ENCODE measurements around the gene CD2AP. TPM values are rescaled to one million over a fixed set of nuclear protein-coding genes. Genes with fewer than 3 reads are reported as not detected.

CD2AP gene
- total and polyA plus RNA-seq, 2 experiments from 2014 or later: 13.7 to 48.0 TPM

- Histone ChIP-seq H3K36me3 (replicated peaks; ENCODE audit: insufficient read depth, low read depth) (no peaks in the 10 kb centered on the region), H3K27me3 (no peaks in the 10 kb centered on the region), H4K20me1 (ENCODE audit: insufficient read depth, poor library complexity, severe bottlenecking) (no peaks in the 10 kb centered on the region), H2AFZ (no peak overlapping the region), H3K27ac (no peak overlapping the region), H3K4me1 (ENCODE audit: insufficient read depth) (peaks cover 5% of the 10 kb centered on the region), H3K4me3 (no peak overlapping the region), H3K4me2 (no peak overlapping the region), H3K9me2 (replicated peaks; ENCODE audit: insufficient read depth) (no peaks in the 10 kb centered on the region), H3K79me2 (no peaks in the 10 kb centered on the region), H3K9me3 (ENCODE audit: low read depth) (no peaks in the 10 kb centered on the region)
- TF ChIP-seq CTCF (IDR thresholded peaks at IDR 0.05; ENCODE audit: poor library complexity) (no peak), EZH2phosphoT487 (IDR thresholded peaks at IDR 0.05; ENCODE audit: low read depth, severe bottlenecking, unreplicated experiment) (no peak), EZH2 (IDR thresholded peaks at IDR 0.05; ENCODE audit: borderline replicate concordance) (no peak)
- DNase-seq (ENCODE audit: low spot score): peak; percentile 34
- WGBS (ENCODE audit: low lambda C conversion rate, missing lambda C conversion rate): 55% methylated on average over 3 of the region's 3 CpGs
These were observed 187.5 kb downstream of the CD2AP start for GRCh38 chr6:47665112-47665511.

- 4% methylated on average over 6 of the region's 6 CpGs for WGBS (ENCODE audit: low lambda C conversion rate, missing lambda C conversion rate)
- H2AFZ ChIP-seq: peak overlapping the region; percentile 24
- H3K4me3 ChIP-seq: no peak overlapping the region
- H3K9me3 ChIP-seq (ENCODE audit: low read depth): no peaks in the 10 kb centered on the region
- H3K9me2 ChIP-seq (replicated peaks; ENCODE audit: insufficient read depth): no peaks in the 10 kb centered on the region
- peaks cover 14% of the 10 kb centered on the region for H3K4me1 ChIP-seq (ENCODE audit: insufficient read depth)
- H4K20me1 ChIP-seq (ENCODE audit: insufficient read depth, poor library complexity, severe bottlenecking): no peaks in the 10 kb centered on the region
- no peaks in the 10 kb centered on the region for H3K79me2 ChIP-seq
- peak overlapping the region; percentile 54 for H3K27ac ChIP-seq
- H3K4me2 ChIP-seq: peak overlapping the region; percentile 47
- peak; percentile 54 for DNase-seq (ENCODE audit: low spot score)
- TF ChIP-seq CTCF (IDR thresholded peaks at IDR 0.05; ENCODE audit: poor library complexity) (no peak), EZH2phosphoT487 (IDR thresholded peaks at IDR 0.05; ENCODE audit: low read depth, severe bottlenecking, unreplicated experiment) (no peak), EZH2 (IDR thresholded peaks at IDR 0.05; ENCODE audit: borderline replicate concordance) (no peak)
- H3K36me3 ChIP-seq (replicated peaks; ENCODE audit: insufficient read depth, low read depth): no peaks in the 10 kb centered on the region
- no peaks in the 10 kb centered on the region for H3K27me3 ChIP-seq
These were observed 192.3 kb downstream of the CD2AP start for GRCh38 chr6:47669684-47670513.

GRCh38 chr6:47670851-47671250 lies 193.3 kb downstream of the CD2AP start:
- Histone ChIP-seq H3K4me2 (peak overlapping the region; percentile 47), H4K20me1 (ENCODE audit: insufficient read depth, poor library complexity, severe bottlenecking) (no peaks in the 10 kb centered on the region), H3K27me3 (no peaks in the 10 kb centered on the region), H3K36me3 (replicated peaks; ENCODE audit: insufficient read depth, low read depth) (no peaks in the 10 kb centered on the region), H3K9me3 (ENCODE audit: low read depth) (no peaks in the 10 kb centered on the region), H2AFZ (no peak overlapping the region), H3K4me3 (no peak overlapping the region), H3K79me2 (no peaks in the 10 kb centered on the region), H3K27ac (no peak overlapping the region), H3K9me2 (replicated peaks; ENCODE audit: insufficient read depth) (no peaks in the 10 kb centered on the region), H3K4me1 (ENCODE audit: insufficient read depth) (peaks cover 14% of the 10 kb centered on the region)
- WGBS (ENCODE audit: low lambda C conversion rate, missing lambda C conversion rate): 51% methylated on average over 3 of the region's 3 CpGs
- no peak for DNase-seq (ENCODE audit: low spot score)
- TF ChIP-seq EZH2 (IDR thresholded peaks at IDR 0.05; ENCODE audit: borderline replicate concordance) (no peak), EZH2phosphoT487 (IDR thresholded peaks at IDR 0.05; ENCODE audit: low read depth, severe bottlenecking, unreplicated experiment) (no peak), CTCF (IDR thresholded peaks at IDR 0.05; ENCODE audit: poor library complexity) (no peak)
